SK-N-MC (cell line): ENCODE data around the gene MLYCD.

Experiments
- DNase-seq: peaks from one replicate; pipeline ENCODE4 v3.0.0-alpha.2; 2011; ENCODE audit warnings: low read depth, low spot score
- H3K27ac ChIP-seq: fragments of 200-600 bp; sonication (generic); 2 replicates; pipeline ENCODE4 v1.5.1; 2016; ENCODE audit warnings: mixed run types
- H3K36me3 ChIP-seq: fragments of 200-600 bp; sonication (generic); 2 replicates; pipeline ENCODE4 v1.6.1; 2017; ENCODE audit warnings: antibody characterized with exemption, low read length, mixed read lengths; ENCODE audit not compliant: insufficient read depth
- H3K4me3 ChIP-seq: fragments of 200-600 bp; sonication (generic); 2 replicates; pipeline ENCODE4 v1.5.1; 2016
- H3K9ac ChIP-seq: fragments of 200-600 bp; sonication (generic); 2 replicates; pipeline ENCODE4 v1.8.0; 2017; ENCODE audit warnings: mixed run types, mixed read lengths; ENCODE audit not compliant: insufficient read length
- H3K9me3 ChIP-seq: fragments of 200-600 bp; sonication (generic); 2 replicates; pipeline ENCODE4 v1.6.1; 2017; ENCODE audit warnings: low read depth, mild to moderate bottlenecking, antibody characterized with exemption, low read length, moderate library complexity, mixed read lengths
- EZH2 ChIP-seq: fragments of 200-600 bp; sonication (generic); IDR thresholded peaks from one replicate; pipeline ENCODE4 v1.6.1; 2017; ENCODE audit warnings: antibody characterized with exemption
- FOXP2 ChIP-seq: optimal IDR thresholded peaks from 2 replicates; pipeline ENCODE3; 2011; ENCODE audit warnings: mild to moderate bottlenecking, moderate library complexity; ENCODE audit not compliant: insufficient read depth; ENCODE audit errors: extremely low read length, control extremely low read depth
- POLR2AphosphoS5 ChIP-seq: IDR thresholded peaks from 2 replicates; pipeline ENCODE4 v1.6.1; 2012; ENCODE audit warnings: mild to moderate bottlenecking, low read depth, low read length, borderline replicate concordance

Gene MLYCD

DNA sequence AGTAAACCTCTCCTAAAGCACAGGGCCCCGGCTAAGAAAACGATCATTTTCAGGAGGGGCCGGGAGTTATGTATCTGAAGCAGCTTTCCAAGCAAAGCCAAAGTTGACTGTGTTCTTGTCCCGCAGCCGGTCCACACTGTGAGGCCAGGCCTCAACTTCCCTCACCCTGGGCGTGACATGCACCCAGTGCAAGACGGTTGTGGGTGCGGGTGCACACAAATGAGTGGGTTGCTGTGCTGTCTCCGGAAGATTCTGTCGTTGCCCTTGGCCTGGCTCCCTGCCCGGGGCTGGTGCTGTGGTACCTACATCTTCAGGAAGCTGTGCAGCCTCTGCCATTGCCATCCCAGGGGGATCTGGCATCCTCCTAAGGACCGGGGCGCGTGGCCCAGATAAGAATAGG is 16.6 kb downstream of the MLYCD start:
- Histone ChIP-seq H3K4me3 (no peak overlapping the region), H3K9me3 (no peaks in the 10 kb centered on the region), H3K36me3 (no peaks in the 10 kb centered on the region), H3K9ac (no peak overlapping the region), H3K27ac (no peak overlapping the region)
- no peak for DNase-seq
- no peak for TF ChIP-seq EZH2
- TF ChIP-seq POLR2AphosphoS5 = no peak
- TF ChIP-seq FOXP2 = no peak

DNA sequence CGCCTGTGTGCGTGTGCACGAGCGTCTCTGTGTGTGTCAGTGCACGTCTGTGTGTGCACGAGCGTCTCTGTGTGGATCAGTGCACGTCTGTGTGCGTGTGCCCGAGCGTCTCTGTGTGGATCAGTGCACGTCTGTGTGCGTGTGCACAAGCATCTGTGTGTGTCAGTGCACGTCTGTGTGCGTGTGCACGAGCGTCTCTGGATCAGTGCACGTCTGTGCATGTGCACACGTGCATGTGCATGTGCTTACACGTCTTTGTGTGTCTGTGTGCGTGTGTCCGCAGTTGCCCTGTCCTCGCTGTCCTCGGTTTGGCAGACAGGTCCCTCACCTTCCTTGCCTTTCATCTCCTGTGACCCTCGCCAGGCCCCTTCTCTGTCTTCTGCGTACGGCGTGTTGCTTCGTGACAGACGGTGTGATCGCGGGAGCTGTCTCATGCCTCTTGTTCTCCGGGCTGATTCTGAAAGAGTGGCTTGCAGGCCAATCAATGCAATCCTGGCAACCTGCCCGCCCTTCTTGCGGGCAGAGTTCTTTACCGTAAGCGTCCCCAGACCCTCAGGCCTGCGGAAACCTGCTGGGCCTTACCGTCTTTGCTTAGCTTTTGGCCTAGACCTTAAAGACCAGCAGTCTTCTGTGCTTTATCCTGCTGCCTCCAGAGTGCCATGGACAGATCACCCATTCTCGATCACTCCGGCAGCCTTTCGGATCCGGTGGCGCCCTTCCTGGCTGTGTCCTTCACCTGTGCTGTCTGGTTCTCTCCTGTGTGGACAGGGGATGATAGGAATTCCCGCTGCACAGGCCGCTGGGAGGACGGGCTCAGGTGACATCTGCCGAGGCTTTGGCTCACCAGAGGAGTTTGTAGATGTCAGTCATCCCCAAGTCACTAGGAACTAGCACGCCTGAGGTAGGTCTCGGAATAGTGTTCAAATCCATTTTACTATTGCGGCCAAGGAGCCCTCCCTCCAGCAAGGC is 18.5 kb downstream of the MLYCD start:
- Histone ChIP-seq H3K9me3 (no peaks in the 10 kb centered on the region), H3K4me3 (no peak overlapping the region), H3K27ac (no peak overlapping the region), H3K9ac (no peak overlapping the region), H3K36me3 (no peaks in the 10 kb centered on the region)
- TF ChIP-seq EZH2 (no peak), POLR2AphosphoS5 (no peak), FOXP2 (no peak)
- no peak for DNase-seq

DNA sequence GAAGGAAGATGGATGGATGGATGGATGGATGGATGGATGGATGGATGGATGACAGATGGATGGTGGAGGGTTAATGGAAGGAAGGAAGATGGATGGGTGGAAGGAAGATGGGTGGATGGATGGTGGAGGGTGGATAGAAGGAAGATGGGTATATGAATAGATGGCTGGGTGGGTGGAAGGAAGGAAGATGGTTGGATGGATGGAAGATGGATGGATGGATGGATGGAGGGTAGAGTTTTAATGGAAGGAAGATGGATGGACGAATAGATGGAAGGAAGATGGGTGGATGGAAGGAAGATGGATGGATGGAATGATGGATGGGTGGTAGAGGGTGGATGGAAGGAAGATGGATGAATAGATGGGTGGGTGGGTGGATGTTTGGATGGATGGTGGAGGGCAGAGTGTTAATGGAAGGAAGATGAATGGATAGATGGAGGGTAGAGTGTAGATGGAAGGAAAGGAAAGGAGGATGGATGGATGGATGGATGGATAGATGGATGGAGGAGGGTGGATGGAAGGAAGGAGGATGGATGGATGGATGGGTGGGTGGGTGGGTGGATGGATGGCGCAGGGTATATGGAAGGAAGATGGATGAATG is 22.1 kb downstream of the MLYCD start:
- no peak for TF ChIP-seq POLR2AphosphoS5
- TF ChIP-seq FOXP2 = no peak
- TF ChIP-seq EZH2 = no peak
- H3K27ac ChIP-seq = no peak overlapping the region
- no peaks in the 10 kb centered on the region for H3K9me3 ChIP-seq
- no peak overlapping the region for H3K9ac ChIP-seq
- DNase-seq = no peak
- H3K36me3 ChIP-seq = no peaks in the 10 kb centered on the region
- H3K4me3 ChIP-seq = no peak overlapping the region

DNA sequence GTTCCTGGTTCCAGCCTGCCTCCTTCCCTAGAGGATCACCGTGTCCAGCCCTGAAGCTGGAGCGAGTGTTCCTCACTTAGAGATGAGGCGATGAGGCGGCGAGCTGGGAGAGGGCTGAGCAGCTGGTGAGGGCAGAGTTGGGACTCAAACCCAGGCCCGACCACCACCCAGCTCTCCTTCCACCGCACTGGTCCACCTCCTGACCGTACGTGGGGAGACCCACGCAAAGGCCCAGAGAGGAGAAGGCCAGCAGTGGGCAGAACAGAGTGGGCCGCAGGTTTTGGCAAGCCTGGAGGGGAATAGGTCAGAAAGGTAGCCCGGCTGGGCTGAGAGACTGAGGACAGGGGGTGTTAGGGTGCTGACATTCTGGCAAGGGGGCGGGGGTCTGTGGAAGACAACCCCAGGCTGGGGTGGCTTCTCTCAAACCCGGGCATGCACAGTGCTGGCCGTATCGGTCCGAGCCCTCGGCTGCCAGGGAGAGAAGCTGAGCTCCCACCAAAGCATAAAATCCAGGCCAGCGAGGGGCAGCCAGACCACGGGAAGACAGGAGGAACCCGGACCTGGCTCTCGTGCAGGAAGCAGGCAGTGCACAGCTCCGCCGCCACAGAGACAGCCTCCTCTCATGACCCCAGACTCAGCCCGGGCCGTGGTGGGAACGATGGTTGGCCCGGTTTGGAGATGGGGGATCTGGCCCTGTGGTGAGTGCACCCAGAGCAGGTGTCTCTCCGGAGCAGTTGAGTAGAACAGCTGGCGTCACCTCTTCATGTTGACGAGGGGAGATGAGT is 24.9 kb downstream of the MLYCD start:
- H3K4me3 ChIP-seq = no peak overlapping the region
- no peak overlapping the region for H3K9ac ChIP-seq
- H3K9me3 ChIP-seq = no peaks in the 10 kb centered on the region
- TF ChIP-seq EZH2 (no peak), FOXP2 (no peak), POLR2AphosphoS5 (no peak)
- no peak for DNase-seq
- H3K36me3 ChIP-seq = no peaks in the 10 kb centered on the region
- H3K27ac ChIP-seq = no peak overlapping the region

DNA sequence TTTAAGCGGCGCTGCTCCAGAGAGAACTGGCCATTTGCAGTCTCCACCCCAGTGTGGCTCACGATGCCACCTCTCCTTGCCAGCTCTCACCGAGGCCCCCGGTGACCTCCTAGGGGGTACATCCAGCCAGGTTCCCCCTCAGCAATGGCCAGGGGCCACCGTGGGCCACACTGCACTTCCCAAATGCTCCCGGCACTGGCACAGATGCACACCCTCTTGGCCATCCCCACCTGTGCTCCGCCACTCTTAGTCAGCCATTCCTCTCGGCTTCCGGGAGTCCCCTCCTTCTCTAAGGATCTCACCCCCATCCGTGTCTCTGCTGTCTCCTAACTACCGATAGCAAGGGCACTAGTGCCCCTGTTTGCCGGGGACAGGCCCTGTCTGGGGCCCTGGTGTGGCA is 25.8 kb downstream of the MLYCD start:
- Histone ChIP-seq H3K36me3 (no peaks in the 10 kb centered on the region), H3K9ac (no peak overlapping the region), H3K4me3 (no peak overlapping the region), H3K27ac (no peak overlapping the region), H3K9me3 (no peaks in the 10 kb centered on the region)
- TF ChIP-seq EZH2 = no peak
- no peak for TF ChIP-seq FOXP2
- TF ChIP-seq POLR2AphosphoS5 = no peak
- DNase-seq = no peak

DNA sequence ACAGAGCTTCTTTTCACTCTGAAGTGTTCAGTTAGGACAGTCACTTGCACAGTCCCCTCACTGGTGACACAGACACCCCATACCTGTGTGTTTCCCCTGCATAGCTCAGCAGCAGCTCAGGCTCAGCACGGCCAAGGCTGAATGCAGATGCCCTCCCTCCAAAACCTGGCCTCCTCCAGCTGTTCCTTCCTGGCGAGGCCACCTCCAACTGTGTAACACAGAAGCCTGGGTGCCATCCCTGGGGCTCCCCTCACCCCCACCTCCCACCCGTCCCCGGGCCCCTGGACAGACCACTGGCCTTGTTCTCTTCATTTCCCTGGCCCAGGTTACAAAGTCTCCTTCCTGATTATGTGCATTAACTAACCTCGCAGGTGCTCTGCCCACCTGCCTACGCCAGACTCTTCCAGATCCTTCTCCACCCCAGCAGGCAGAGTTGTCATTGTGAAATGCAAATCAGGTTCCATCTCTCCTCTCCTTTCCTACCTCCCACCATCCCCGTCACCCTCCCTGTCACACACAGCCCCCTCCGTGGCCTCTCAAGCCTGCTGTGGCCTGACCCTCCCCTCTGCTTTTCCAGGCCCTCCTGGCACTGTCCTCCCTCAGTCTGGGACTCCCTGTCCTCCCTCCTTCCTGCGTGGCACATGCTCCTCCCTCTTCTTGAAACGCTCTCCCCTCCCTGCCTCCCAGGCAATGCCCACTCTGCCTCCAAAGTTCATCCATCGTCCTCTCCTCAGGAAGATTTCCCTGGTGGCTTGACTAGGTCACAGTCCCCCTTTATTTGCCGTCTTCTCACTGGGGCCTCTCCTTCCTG is 26.4 kb downstream of the MLYCD start:
- Histone ChIP-seq H3K9ac (no peak overlapping the region), H3K36me3 (no peaks in the 10 kb centered on the region), H3K4me3 (no peak overlapping the region), H3K9me3 (no peaks in the 10 kb centered on the region), H3K27ac (no peak overlapping the region)
- DNase-seq = no peak
- TF ChIP-seq FOXP2 = no peak
- no peak for TF ChIP-seq POLR2AphosphoS5
- no peak for TF ChIP-seq EZH2

DNA sequence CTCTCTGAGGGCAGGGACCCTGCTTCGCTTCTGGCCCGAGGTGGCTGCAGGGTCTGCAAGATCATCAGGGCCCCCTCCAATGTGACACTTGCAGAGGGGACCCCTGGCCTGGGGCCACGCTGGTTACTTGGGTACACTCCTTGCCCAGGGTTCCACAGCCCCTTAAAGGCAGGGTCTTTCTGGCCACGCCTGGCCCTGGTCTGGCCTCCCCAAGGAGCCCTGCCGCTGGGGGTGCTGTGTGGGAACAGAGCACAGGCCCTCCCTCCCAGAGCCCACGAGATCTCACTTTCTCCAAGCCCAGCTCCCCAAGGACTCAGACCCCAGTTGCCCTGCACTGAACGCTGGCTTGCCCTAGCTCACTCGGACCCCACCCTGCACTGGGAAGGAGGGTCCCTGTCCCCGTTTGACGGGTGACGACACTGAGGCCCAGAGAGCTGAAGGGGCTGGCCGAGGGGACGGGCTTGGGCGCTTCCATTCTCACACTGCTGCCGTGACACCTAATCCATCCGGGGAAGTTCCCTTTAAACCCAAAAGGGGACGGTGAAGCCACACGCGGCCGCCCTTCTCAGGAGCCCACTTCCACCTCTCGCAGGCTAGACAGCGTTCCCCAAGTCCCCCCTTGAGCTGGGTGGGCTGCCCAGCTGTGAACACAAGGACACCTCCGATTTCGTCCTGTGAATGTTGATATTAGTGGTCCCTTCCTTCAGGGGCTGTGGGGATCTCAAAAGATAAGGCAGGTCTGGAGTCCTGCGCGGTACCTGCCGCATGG is 27.2 kb downstream of the MLYCD start:
- H3K4me3 ChIP-seq = no peak overlapping the region
- DNase-seq = no peak
- H3K9me3 ChIP-seq = no peaks in the 10 kb centered on the region
- H3K9ac ChIP-seq = no peak overlapping the region
- no peak overlapping the region for H3K27ac ChIP-seq
- H3K36me3 ChIP-seq = no peaks in the 10 kb centered on the region
- no peak for TF ChIP-seq FOXP2
- no peak for TF ChIP-seq EZH2
- TF ChIP-seq POLR2AphosphoS5 = no peak
